Measurements from ENCODE around the gene SNPH. TPM values are rescaled to one million over a fixed set of nuclear protein-coding genes. Genes with fewer than 3 reads are reported as not detected.

Gene SNPH
- total RNA-seq, 1 experiment from 2014 or later, result 2.0 TPM

- H3K36me3 Mint-ChIP-seq (ENCODE audit: insufficient read depth, unreplicated experiment), result peaks cover 6% of the 10 kb centered on the region
- H3K4me1 Mint-ChIP-seq (ENCODE audit: low read depth, unreplicated experiment), result no peaks in the 10 kb centered on the region
- DNase-seq, result no peak
- H3K4me3 Mint-ChIP-seq (ENCODE audit: low read depth, unreplicated experiment), result no peak overlapping the region
- intact Hi-C loops (cut with micrococcal nuclease; ENCODE audit: unreplicated experiment), result no loop called here
- CTCF ChIA-PET, result no interaction called here
- H3K27ac Mint-ChIP-seq (ENCODE audit: unreplicated experiment), result no peak overlapping the region
- H3K27me3 Mint-ChIP-seq (ENCODE audit: unreplicated experiment), result peaks cover 47% of the 10 kb centered on the region
- BruUV-seq (replicated peaks), result no TSS peak
- no peaks in the 10 kb centered on the region for H3K9me3 Mint-ChIP-seq (ENCODE audit: low read depth, unreplicated experiment)
- no peak for TF ChIP-seq CTCF (IDR thresholded peaks at IDR 0.05; ENCODE audit: unreplicated experiment)
These were observed 21.9 kb downstream of the SNPH start for GRCh38 chr20:1287787-1288569.

GRCh38 chr20:1291191-1291741, 25.2 kb downstream of the SNPH start:
- H3K27ac Mint-ChIP-seq (ENCODE audit: unreplicated experiment), result no peak overlapping the region
- no TSS peak for BruUV-seq (replicated peaks)
- H3K27me3 Mint-ChIP-seq (ENCODE audit: unreplicated experiment), result peaks cover 29% of the 10 kb centered on the region
- no peak for DNase-seq
- intact Hi-C loops (cut with micrococcal nuclease; ENCODE audit: unreplicated experiment), result no loop called here
- no peak overlapping the region for H3K4me3 Mint-ChIP-seq (ENCODE audit: low read depth, unreplicated experiment)
- no peak for TF ChIP-seq CTCF (IDR thresholded peaks at IDR 0.05; ENCODE audit: unreplicated experiment)
- H3K36me3 Mint-ChIP-seq (ENCODE audit: insufficient read depth, unreplicated experiment), result peaks cover 6% of the 10 kb centered on the region
- H3K4me1 Mint-ChIP-seq (ENCODE audit: low read depth, unreplicated experiment), result no peaks in the 10 kb centered on the region
- no peaks in the 10 kb centered on the region for H3K9me3 Mint-ChIP-seq (ENCODE audit: low read depth, unreplicated experiment)
- CTCF ChIA-PET, result interaction anchor here (0.6 kb wide), 1 partner anchor 12 kb away, joined by 6 read pairs; no protein-coding TSS in a partner anchor

- intact Hi-C loops (cut with micrococcal nuclease; ENCODE audit: unreplicated experiment), result no loop called here
- CTCF ChIA-PET, result no interaction called here
- Mint-ChIP-seq H3K27me3 (ENCODE audit: unreplicated experiment) (peaks cover 19% of the 10 kb centered on the region), H3K36me3 (ENCODE audit: insufficient read depth, unreplicated experiment) (peaks cover 6% of the 10 kb centered on the region), H3K27ac (ENCODE audit: unreplicated experiment) (no peak overlapping the region), H3K9me3 (ENCODE audit: low read depth, unreplicated experiment) (no peaks in the 10 kb centered on the region), H3K4me3 (ENCODE audit: low read depth, unreplicated experiment) (no peak overlapping the region), H3K4me1 (ENCODE audit: low read depth, unreplicated experiment) (no peaks in the 10 kb centered on the region)
- no TSS peak for BruUV-seq (replicated peaks)
- TF ChIP-seq CTCF (IDR thresholded peaks at IDR 0.05; ENCODE audit: unreplicated experiment), result no peak
- no peak for DNase-seq
These were observed 26.5 kb downstream of the SNPH start for GRCh38 chr20:1292620-1293019.

- BruUV-seq (replicated peaks), result no TSS peak
- no peak for DNase-seq
- no peak for TF ChIP-seq CTCF (IDR thresholded peaks at IDR 0.05; ENCODE audit: unreplicated experiment)
- H3K36me3 Mint-ChIP-seq (ENCODE audit: insufficient read depth, unreplicated experiment), result peaks cover 6% of the 10 kb centered on the region
- no peaks in the 10 kb centered on the region for H3K4me1 Mint-ChIP-seq (ENCODE audit: low read depth, unreplicated experiment)
- no peak overlapping the region for H3K4me3 Mint-ChIP-seq (ENCODE audit: low read depth, unreplicated experiment)
- intact Hi-C loops (cut with micrococcal nuclease; ENCODE audit: unreplicated experiment), result no loop called here
- H3K27me3 Mint-ChIP-seq (ENCODE audit: unreplicated experiment), result peaks cover 19% of the 10 kb centered on the region
- no peaks in the 10 kb centered on the region for H3K9me3 Mint-ChIP-seq (ENCODE audit: low read depth, unreplicated experiment)
- H3K27ac Mint-ChIP-seq (ENCODE audit: unreplicated experiment), result no peak overlapping the region
- CTCF ChIA-PET, result no interaction called here
These were observed 27.7 kb downstream of the SNPH start for GRCh38 chr20:1293641-1294379.

Data from Calu3 (cell line).